ENCODE measurements around the gene VPS25.

Gene VPS25

DNA sequence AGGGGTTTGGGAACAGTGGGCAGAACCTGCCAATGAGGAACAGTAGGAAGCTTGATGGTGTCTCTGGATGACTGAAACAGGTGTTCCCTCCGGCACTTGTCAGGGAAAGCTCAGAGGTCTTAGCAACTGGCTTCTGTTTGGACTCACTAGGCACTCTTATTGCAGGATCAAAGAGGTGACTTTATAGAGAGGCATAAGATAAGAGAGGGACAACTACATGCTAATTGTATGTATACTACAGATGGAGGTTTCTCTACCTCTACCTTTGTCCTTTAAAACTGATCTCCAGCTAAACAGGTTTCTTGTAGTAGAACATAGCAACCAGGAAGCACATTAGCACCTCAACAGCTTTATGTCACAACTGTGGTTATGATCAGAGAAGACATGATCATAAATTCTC, 33.0 kb downstream of the VPS25 start:
- peaks cover 24% of the 10 kb centered on the region for H3K36me3 ChIP-seq
- DNase-seq = no peak
- TF ChIP-seq, protein P1, sequence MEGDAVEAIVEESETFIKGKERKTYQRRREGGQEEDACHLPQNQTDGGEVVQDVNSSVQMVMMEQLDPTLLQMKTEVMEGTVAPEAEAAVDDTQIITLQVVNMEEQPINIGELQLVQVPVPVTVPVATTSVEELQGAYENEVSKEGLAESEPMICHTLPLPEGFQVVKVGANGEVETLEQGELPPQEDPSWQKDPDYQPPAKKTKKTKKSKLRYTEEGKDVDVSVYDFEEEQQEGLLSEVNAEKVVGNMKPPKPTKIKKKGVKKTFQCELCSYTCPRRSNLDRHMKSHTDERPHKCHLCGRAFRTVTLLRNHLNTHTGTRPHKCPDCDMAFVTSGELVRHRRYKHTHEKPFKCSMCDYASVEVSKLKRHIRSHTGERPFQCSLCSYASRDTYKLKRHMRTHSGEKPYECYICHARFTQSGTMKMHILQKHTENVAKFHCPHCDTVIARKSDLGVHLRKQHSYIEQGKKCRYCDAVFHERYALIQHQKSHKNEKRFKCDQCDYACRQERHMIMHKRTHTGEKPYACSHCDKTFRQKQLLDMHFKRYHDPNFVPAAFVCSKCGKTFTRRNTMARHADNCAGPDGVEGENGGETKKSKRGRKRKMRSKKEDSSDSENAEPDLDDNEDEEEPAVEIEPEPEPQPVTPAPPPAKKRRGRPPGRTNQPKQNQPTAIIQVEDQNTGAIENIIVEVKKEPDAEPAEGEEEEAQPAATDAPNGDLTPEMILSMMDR (IDR thresholded peaks at IDR 0.05; ENCODE audit: low read depth, low read length) = no peak
- no peak overlapping the region for H3K4me3 ChIP-seq (ENCODE audit: low read depth, low read length)
- H3K9me3 ChIP-seq (ENCODE audit: severe bottlenecking) = no peaks in the 10 kb centered on the region
- no peak overlapping the region for H3K27ac ChIP-seq
- H3K27me3 ChIP-seq (ENCODE audit: insufficient read depth, low read depth, severe bottlenecking) = no peaks in the 10 kb centered on the region

GRCh38 chr17:42809250-42809649, 36.0 kb downstream of the VPS25 start:
- H3K27ac ChIP-seq = no peak overlapping the region
- no peak overlapping the region for H3K4me3 ChIP-seq (ENCODE audit: low read depth, low read length)
- no peaks in the 10 kb centered on the region for H3K27me3 ChIP-seq (ENCODE audit: insufficient read depth, low read depth, severe bottlenecking)
- TF ChIP-seq, protein P1 (IDR thresholded peaks at IDR 0.05; ENCODE audit: low read depth, low read length) = no peak
- H3K36me3 ChIP-seq = peaks cover 45% of the 10 kb centered on the region
- H3K9me3 ChIP-seq (ENCODE audit: severe bottlenecking) = no peaks in the 10 kb centered on the region
- no peak for DNase-seq

DNA sequence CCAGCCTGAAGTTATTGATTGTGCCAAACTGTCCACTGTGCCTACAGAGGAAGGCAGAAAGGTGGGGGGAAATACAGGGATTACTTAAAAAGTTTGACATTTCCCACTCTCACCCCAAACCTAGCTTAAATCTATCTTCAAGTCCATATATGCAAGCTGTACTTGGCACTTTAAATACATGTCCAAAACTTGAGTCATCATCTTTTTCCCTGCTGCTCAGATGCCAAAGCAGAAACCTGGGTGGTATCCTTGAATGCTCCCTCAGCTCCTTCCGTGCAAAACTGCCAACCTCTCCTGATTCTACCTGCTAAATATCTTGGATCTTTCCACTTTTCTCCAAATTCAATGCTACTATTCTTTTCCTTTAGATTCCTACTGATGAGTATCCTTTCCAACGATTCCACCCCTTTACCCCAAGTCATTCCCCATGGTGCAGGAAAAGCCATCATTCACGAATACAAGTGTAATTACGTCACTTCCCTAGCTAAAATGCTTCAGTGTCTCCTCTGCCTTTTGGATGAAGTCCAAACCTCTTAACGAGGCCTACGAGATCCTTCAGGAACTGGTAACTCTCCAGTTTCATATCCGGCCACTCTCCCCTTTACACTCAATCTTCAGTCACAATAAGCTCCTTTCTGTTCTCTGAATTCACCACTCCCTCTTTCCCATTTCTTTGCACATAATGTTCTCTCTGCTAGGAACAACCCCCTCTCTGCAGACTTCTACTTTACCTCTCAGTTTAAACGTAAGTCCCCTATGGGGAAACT, 41.6 kb downstream of the VPS25 start:
- TF ChIP-seq, protein P1 (IDR thresholded peaks at IDR 0.05; ENCODE audit: low read depth, low read length) = no peak
- H3K9me3 ChIP-seq (ENCODE audit: severe bottlenecking) = no peaks in the 10 kb centered on the region
- H3K27me3 ChIP-seq (ENCODE audit: insufficient read depth, low read depth, severe bottlenecking) = no peaks in the 10 kb centered on the region
- peaks cover 91% of the 10 kb centered on the region for H3K36me3 ChIP-seq
- H3K4me3 ChIP-seq (ENCODE audit: low read depth, low read length) = no peak overlapping the region
- H3K27ac ChIP-seq = no peak overlapping the region
- no peak for DNase-seq

DNA sequence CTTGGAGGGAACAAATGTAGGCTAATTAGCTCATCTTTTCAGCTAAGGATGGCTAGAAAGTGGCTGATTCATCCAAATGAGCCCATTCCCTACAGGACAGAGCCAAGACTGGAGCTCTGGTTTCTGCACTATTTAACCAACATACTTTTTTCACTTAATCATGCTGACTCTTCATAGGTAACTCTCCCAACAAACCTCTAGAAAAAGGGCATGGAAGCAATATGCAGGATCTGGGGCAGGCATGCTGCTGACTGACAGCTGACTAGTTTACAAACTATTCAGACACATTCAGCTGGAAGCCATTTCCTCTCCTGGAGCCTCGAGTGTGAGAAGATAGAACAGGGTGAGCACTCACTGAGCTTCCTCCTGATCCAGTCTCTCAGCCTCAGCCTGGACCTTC, 44.6 kb downstream of the VPS25 start:
- DNase-seq = no peak
- TF ChIP-seq, protein P1 (IDR thresholded peaks at IDR 0.05; ENCODE audit: low read depth, low read length) = no peak
- Histone ChIP-seq H3K4me3 (ENCODE audit: low read depth, low read length) (no peak overlapping the region), H3K9me3 (ENCODE audit: severe bottlenecking) (no peaks in the 10 kb centered on the region), H3K27me3 (ENCODE audit: insufficient read depth, low read depth, severe bottlenecking) (no peaks in the 10 kb centered on the region), H3K36me3 (peaks cover 95% of the 10 kb centered on the region), H3K27ac (no peak overlapping the region)

GRCh38 chr17:42818379-42818778, 45.1 kb downstream of the VPS25 start:
- no peak for DNase-seq
- TF ChIP-seq, protein P1 (IDR thresholded peaks at IDR 0.05; ENCODE audit: low read depth, low read length) = no peak
- Histone ChIP-seq H3K4me3 (ENCODE audit: low read depth, low read length) (no peak overlapping the region), H3K27me3 (ENCODE audit: insufficient read depth, low read depth, severe bottlenecking) (no peaks in the 10 kb centered on the region), H3K27ac (no peak overlapping the region), H3K9me3 (ENCODE audit: severe bottlenecking) (no peaks in the 10 kb centered on the region), H3K36me3 (peaks cover 90% of the 10 kb centered on the region)
